ENCODE data around the gene SYT1.

DNA sequence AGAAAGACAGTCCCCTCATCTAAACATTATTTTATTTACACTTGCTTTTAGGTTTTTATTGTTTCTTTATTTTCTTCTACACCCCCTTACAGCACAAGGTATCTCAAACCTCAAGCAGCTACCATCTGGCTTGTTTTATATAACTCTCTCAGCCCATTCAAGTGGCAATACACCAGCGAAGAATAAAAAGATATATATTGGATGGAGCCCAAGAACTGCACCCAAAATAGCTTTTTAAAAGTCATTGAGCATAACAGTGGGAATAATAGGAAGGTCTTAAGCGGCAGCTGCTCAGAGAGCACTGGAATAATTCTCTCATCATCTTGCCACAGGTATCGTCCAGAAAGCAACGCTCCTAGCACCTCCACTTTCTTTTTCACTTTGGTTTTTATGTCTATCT, 322.5 kb downstream of the SYT1 start:
- TF ChIP-seq CREB1 (CRISPR knock-in tag; IDR thresholded peaks at IDR 0.05; ENCODE audit: low read depth) (no peak), EZH2 (IDR thresholded peaks at IDR 0.05; ENCODE audit: low read depth, unreplicated experiment) (no peak), CTCF (conservative IDR thresholded peaks at IDR 0.05; ENCODE audit: low read depth in 2 of 2) (no peak), REST (IDR thresholded peaks at IDR 0.05; ENCODE audit: unreplicated experiment) (no peak), POLR2AphosphoS5 (IDR thresholded peaks at IDR 0.05; ENCODE audit: low read depth) (no peak), JUNB (IDR thresholded peaks at IDR 0.05; ENCODE audit: unreplicated experiment) (no peak), ZNF331 (CRISPR knock-in tag; IDR thresholded peaks at IDR 0.05; ENCODE audit: low read depth) (no peak), EZH2phosphoT487 (IDR thresholded peaks at IDR 0.05; ENCODE audit: unreplicated experiment) (no peak), STAT1 (IDR thresholded peaks at IDR 0.05; ENCODE audit: unreplicated experiment) (no peak), ZNF114 (CRISPR knock-in tag; IDR thresholded peaks at IDR 0.05) (no peak)
- TF ChIP-seq, protein P1, sequence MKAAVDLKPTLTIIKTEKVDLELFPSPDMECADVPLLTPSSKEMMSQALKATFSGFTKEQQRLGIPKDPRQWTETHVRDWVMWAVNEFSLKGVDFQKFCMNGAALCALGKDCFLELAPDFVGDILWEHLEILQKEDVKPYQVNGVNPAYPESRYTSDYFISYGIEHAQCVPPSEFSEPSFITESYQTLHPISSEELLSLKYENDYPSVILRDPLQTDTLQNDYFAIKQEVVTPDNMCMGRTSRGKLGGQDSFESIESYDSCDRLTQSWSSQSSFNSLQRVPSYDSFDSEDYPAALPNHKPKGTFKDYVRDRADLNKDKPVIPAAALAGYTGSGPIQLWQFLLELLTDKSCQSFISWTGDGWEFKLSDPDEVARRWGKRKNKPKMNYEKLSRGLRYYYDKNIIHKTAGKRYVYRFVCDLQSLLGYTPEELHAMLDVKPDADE (IDR thresholded peaks at IDR 0.05): no peak
